HAP-1 (cell line): Measurements from ENCODE around the gene MSANTD2.

ENCODE experiments used
- DNase-seq, 2 experiments: peaks; one replicate each; pipeline ENCODE4 v3.0.0-alpha.2; 2016 to 2020; ENCODE audit warnings: low spot score in 2 of 2
- H3K27me3 ChIP-seq: fragments of 250-450 bp; sonication (Bioruptor Pico); 2 replicates; pipeline ENCODE4 v1.5.1; 2020; ENCODE audit warnings: low read depth, mild to moderate bottlenecking, moderate library complexity
- H3K36me3 ChIP-seq: fragments of 250-450 bp; sonication (Bioruptor Pico); replicated peaks from 2 replicates; pipeline ENCODE4 v1.5.1; 2020; ENCODE audit warnings: mild to moderate bottlenecking
- H3K4me1 ChIP-seq: fragments of 250-450 bp; sonication (Bioruptor Pico); 2 replicates; pipeline ENCODE4 v1.5.1; 2020; ENCODE audit warnings: mild to moderate bottlenecking
- H3K4me3 ChIP-seq: fragments of 250-450 bp; sonication (Bioruptor Pico); 2 replicates; pipeline ENCODE4 v1.5.1; 2020; ENCODE audit warnings: mild to moderate bottlenecking, moderate library complexity
- H3K9me3 ChIP-seq: fragments of 250-450 bp; sonication (Bioruptor Pico); 2 replicates; pipeline ENCODE4 v1.5.1; 2020; ENCODE audit warnings: mild to moderate bottlenecking, moderate library complexity
- in situ Hi-C: fragments of 300-500 bp; cut with MboI; formaldehyde crosslinking; loops from 3 replicates; pipeline ENCODE4 v1.14.3; 2020; ENCODE audit warnings: low sequenced_read_pairs, inconsistent platforms, mixed read lengths

Gene MSANTD2

GRCh38 chr11:124800226-124800929 lies at the start of gene MSANTD2:
Gene MSANTD2, minus strand, starts transcription at chr11:124800406. Its CDS starts 26 bp downstream, at chr11:124800380.
- DNase-seq = peak; percentile 78 to 82
- H3K4me1 ChIP-seq = peaks cover 24% of the 10 kb centered on the region
- H3K27me3 ChIP-seq = no peaks in the 10 kb centered on the region
- H3K9me3 ChIP-seq = no peaks in the 10 kb centered on the region
- no peaks in the 10 kb centered on the region for H3K36me3 ChIP-seq
- in situ Hi-C loops = no loop called here
- H3K4me3 ChIP-seq = peak within 1 kb of the TSS; percentile 78

- no peak for DNase-seq
- H3K27me3 ChIP-seq = peaks cover 99% of the 10 kb centered on the region
- no peaks in the 10 kb centered on the region for H3K9me3 ChIP-seq
- no peaks in the 10 kb centered on the region for H3K36me3 ChIP-seq
- H3K4me1 ChIP-seq = no peaks in the 10 kb centered on the region
- H3K4me3 ChIP-seq = no peak overlapping the region
- in situ Hi-C loops = no loop called here
These were observed 46.0 kb upstream of the MSANTD2 start for GRCh38 chr11:124846070-124846673.

DNA sequence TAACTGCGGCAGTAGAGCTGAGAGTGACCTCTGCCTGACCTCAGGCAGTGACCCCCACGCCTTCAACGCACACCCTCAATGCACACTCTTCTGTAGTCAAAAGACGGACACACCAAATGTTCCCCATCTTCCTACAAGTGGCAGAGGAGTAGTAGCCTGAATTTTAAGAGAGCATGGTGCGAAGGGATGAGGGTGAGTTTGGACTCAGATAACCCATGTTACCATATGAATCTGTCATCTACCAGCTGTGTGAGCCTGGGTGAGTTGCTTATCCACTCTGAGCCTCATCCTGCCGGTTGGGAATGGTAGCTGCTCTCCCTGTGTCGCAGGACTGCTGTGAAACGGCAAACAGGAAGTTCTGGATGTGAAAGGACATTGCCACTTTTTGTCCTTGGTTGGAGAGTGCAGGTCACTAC lies 44.5 kb upstream of the MSANTD2 start:
- DNase-seq = no peak
- H3K4me3 ChIP-seq = no peak overlapping the region
- H3K27me3 ChIP-seq = peaks cover 99% of the 10 kb centered on the region
- in situ Hi-C loops = no loop called here
- H3K9me3 ChIP-seq = no peaks in the 10 kb centered on the region
- H3K36me3 ChIP-seq = no peaks in the 10 kb centered on the region
- H3K4me1 ChIP-seq = peaks cover 2% of the 10 kb centered on the region; the same call in 1 of the 2 replicates

DNA sequence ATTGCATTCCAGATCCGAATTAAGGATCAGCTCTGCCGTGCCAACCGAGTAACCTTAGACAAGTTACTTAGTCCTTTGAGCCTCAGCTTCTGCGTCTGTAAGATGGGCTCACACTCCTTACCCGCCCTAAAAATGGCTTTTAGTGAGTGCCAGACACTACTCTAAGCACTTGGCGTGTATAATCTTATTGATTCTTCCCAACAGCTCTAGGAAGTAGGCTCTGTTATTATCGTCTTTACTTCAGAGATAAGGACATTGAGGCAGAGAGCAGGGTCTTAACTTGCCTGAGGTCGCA lies 43.4 kb upstream of the MSANTD2 start:
- H3K4me1 ChIP-seq = peaks cover 10% of the 10 kb centered on the region; the same call in 1 of the 2 replicates
- H3K4me3 ChIP-seq = no peak overlapping the region
- H3K9me3 ChIP-seq = no peaks in the 10 kb centered on the region
- in situ Hi-C loops = no loop called here
- peaks cover 91% of the 10 kb centered on the region for H3K27me3 ChIP-seq
- DNase-seq = no peak
- H3K36me3 ChIP-seq = no peaks in the 10 kb centered on the region

DNA sequence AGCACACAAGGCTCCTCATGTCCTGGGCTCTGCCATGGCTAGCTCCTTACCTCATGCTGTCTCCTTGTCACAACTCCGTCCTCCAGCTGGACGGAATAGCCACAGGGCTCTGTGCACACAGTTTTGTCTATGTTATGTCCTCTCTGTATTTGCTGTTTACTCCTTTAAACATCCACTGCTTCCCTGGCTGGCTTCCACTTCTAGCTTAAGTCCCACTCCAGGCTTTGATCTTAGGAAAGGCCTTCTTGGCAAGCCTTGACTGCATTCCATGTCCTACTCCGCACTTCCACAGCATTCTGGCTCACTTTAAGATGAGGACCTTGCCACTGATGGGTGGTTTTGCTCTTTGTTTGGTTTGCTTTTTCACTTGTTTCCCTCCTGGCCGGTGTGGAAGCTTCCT lies 42.1 kb upstream of the MSANTD2 start:
- no peak overlapping the region for H3K4me3 ChIP-seq
- H3K4me1 ChIP-seq = peaks cover 11% of the 10 kb centered on the region
- in situ Hi-C loops = no loop called here
- no peaks in the 10 kb centered on the region for H3K36me3 ChIP-seq
- H3K27me3 ChIP-seq = peaks cover 80% of the 10 kb centered on the region
- DNase-seq = no peak
- H3K9me3 ChIP-seq = no peaks in the 10 kb centered on the region

DNA sequence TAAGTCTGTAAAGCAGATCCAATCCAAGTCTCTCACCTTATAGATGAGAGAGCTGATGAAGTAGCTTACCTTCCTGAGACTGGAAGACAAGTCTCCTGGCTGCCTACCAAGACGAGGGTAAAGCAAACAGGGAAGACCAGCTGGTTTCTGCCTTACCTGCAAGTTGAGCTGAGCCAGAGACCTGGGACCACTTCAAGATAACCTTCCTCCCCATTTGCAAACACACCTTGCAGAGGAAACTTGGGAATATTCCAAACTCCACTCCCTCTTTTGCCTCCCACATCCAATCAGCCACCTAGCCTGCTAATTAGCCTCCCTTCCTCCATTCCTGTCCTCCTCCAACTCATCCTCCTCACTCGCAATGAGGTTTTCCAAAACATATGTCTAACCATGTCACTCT lies 41.6 kb upstream of the MSANTD2 start:
- H3K27me3 ChIP-seq = peaks cover 76% of the 10 kb centered on the region
- in situ Hi-C loops = no loop called here

GRCh38 chr11:124841201-124841600 lies 41.0 kb upstream of the MSANTD2 start:
- no peak overlapping the region for H3K4me3 ChIP-seq
- no peak for DNase-seq
- peaks cover 19% of the 10 kb centered on the region for H3K4me1 ChIP-seq
- in situ Hi-C loops = no loop called here
- peaks cover 69% of the 10 kb centered on the region for H3K27me3 ChIP-seq
- no peaks in the 10 kb centered on the region for H3K36me3 ChIP-seq
- H3K9me3 ChIP-seq = no peaks in the 10 kb centered on the region

More for the DNA sequence above, 41.6 kb upstream of the MSANTD2 start:
- Histone ChIP-seq H3K4me1 (peaks cover 16% of the 10 kb centered on the region), H3K4me3 (no peak overlapping the region), H3K9me3 (no peaks in the 10 kb centered on the region), H3K36me3 (no peaks in the 10 kb centered on the region)
- no peak for DNase-seq

DNA sequence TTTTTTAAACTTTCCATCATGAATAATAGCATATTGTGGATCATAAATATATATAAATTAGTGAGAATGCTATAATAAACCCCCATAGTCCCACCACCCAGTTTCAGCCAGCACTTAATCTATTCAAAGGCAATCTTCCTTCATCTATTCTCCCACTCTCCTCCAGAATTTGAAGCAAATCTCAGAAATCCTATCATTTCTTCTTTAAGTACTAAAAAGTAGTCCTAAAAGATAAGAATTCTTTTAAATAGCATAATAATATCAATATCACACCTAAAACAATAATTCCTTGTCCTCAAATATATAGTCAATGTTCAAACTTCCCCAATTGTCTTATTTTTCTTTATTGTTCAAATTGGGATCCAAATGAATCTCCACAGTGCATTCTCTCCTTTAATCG lies 40.5 kb upstream of the MSANTD2 start:
- in situ Hi-C loops = no loop called here
- H3K9me3 ChIP-seq = no peaks in the 10 kb centered on the region
- no peak for DNase-seq
- H3K4me3 ChIP-seq = no peak overlapping the region
- peaks cover 64% of the 10 kb centered on the region for H3K27me3 ChIP-seq
- peaks cover 21% of the 10 kb centered on the region for H3K4me1 ChIP-seq
- no peaks in the 10 kb centered on the region for H3K36me3 ChIP-seq

- H3K4me3 ChIP-seq = peak overlapping the region; percentile 22
- peaks cover 58% of the 10 kb centered on the region for H3K27me3 ChIP-seq
These were observed 39.9 kb upstream of the MSANTD2 start for GRCh38 chr11:124839972-124840621.

DNA sequence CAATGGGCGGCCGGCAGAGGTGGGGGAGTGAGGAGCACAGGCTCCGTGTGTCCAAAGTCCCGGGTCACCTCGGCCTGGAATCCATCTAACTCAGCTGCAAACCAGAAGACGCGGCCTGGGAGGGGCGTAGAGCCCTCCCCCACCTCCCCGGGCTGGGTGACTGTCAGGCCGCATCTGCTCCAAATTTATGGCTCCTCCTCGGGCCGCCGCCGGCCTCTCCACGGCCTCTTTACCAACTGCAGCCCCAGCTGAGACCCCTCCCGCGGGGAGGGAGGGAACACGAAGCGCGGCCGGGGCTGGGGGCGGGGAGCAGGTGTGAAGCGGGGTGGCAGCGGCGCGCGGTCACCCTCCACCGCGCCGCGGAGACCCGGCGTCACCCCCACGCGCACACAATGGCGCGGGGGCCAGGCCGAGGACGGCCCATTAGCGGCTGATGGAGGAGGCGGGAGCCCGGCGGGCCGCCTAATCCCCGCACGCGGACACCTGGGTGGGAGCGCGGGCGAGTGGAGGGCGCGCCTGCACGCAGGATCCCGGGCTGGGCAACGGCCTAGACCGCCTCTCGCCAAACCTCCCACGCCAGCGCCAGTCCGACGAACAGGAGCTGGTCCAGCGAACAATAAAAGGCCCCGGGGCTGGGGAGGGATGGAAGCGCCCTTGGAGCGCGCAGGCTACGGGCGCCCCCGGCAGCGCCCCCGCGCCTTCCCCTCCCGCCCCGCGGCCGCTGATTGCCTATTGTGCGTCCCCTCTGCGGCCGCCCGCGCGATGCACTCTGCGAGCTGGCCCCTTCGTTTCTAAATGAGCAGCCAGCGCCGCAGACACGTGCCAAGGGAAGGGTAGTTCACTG lies 39.1 kb upstream of the MSANTD2 start:
- no peaks in the 10 kb centered on the region for H3K36me3 ChIP-seq

More at GRCh38 chr11:124839972-124840621, 39.9 kb upstream of the MSANTD2 start:
- Histone ChIP-seq H3K9me3 (no peaks in the 10 kb centered on the region), H3K4me1 (peaks cover 21% of the 10 kb centered on the region), H3K36me3 (no peaks in the 10 kb centered on the region)
- no peak for DNase-seq
- in situ Hi-C loops = loop anchor here (10.0 kb wide), 2 partner anchors 75 to 195 kb away; partner anchors contain the start of gene ESAM

GRCh38 chr11:124838805-124839127 lies 38.6 kb upstream of the MSANTD2 start:
- no peaks in the 10 kb centered on the region for H3K9me3 ChIP-seq
- peaks cover 45% of the 10 kb centered on the region for H3K27me3 ChIP-seq
- in situ Hi-C loops = loop anchor here (10.0 kb wide), 2 partner anchors 74 to 194 kb away; partner anchors contain the start of gene ESAM
- no peak for DNase-seq
- no peaks in the 10 kb centered on the region for H3K36me3 ChIP-seq
- no peak overlapping the region for H3K4me3 ChIP-seq
- H3K4me1 ChIP-seq = peaks cover 24% of the 10 kb centered on the region

More for the DNA sequence above, 39.1 kb upstream of the MSANTD2 start:
- Histone ChIP-seq H3K9me3 (no peaks in the 10 kb centered on the region), H3K27me3 (peaks cover 51% of the 10 kb centered on the region), H3K4me1 (peaks cover 24% of the 10 kb centered on the region), H3K4me3 (peak overlapping the region; percentile 22)
- DNase-seq = peak in 1 of 2 experiments; percentile 54
- in situ Hi-C loops = loop anchor here (10.0 kb wide), 2 partner anchors 75 to 195 kb away; partner anchors contain the start of gene ESAM

GRCh38 chr11:124837491-124837856 lies 37.3 kb upstream of the MSANTD2 start:
- H3K27me3 ChIP-seq = peaks cover 32% of the 10 kb centered on the region
- in situ Hi-C loops = loop anchor here (10.0 kb wide), 2 partner anchors 73 to 193 kb away; partner anchors contain the start of gene ESAM
- peak; percentile 49 to 76 for DNase-seq

DNA sequence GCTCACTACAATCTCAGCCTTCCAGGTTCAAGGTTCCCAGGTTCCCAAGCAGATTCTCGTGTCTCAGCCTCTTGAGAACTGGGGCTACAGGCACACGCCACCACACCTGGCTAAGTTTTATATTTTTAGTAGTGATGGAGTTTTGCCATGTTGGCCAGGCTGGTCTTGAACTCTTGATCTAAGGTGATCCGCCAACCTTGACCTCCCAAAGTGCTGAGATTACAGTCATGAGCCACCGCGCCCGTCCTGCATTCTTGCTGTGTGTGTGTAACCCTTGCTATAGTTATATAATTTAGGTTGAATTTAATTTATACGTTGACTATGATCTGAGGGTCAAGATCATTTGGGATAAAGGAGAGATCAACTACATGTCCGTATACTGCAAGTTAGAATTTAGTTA lies 35.7 kb upstream of the MSANTD2 start:
- H3K4me3 ChIP-seq = no peak overlapping the region
- no peak for DNase-seq
- peaks cover 24% of the 10 kb centered on the region for H3K4me1 ChIP-seq
- no peaks in the 10 kb centered on the region for H3K9me3 ChIP-seq
- no peaks in the 10 kb centered on the region for H3K36me3 ChIP-seq
- peaks cover 16% of the 10 kb centered on the region for H3K27me3 ChIP-seq
- in situ Hi-C loops = loop anchor here (10.0 kb wide), 2 partner anchors 71 to 191 kb away; partner anchors contain the start of gene ESAM

More at GRCh38 chr11:124837491-124837856, 37.3 kb upstream of the MSANTD2 start:
- no peaks in the 10 kb centered on the region for H3K9me3 ChIP-seq
- H3K4me1 ChIP-seq = peaks cover 24% of the 10 kb centered on the region
- H3K36me3 ChIP-seq = no peaks in the 10 kb centered on the region
- no peak overlapping the region for H3K4me3 ChIP-seq
